ENCODE results near the gene PSME3IP1.

DNA sequence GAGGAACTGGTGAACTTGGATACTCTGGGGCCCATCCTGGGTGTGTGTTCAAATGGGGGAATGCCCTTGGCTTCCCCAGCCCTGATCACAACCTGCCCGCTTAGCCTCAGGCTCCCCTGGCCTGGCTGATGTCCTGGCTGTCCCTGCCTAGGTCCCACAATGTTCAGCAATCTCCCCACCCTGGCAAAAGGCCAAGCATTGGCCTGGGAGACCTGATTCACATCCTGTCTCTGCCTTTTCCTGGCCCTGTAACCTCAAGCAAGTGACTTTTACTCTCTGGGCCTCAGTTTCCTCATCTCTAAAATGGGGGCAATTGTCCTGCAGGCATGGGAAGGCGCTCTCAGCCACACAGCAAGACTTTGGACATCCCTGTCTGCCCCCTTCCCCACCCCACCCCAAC lies 79.1 kb downstream of the PSME3IP1 start:
- no peak for TF ChIP-seq ZBTB7A (IDR thresholded peaks at IDR 0.05; ENCODE audit: borderline replicate concordance, control insufficient read depth, low read depth, low read length)
- TF ChIP-seq NR3C1 (CRISPR knock-in tag; IDR thresholded peaks at IDR 0.05): no peak
- TF ChIP-seq TARDBP (IDR thresholded peaks at IDR 0.05): no peak
- TF ChIP-seq NR2C2 (CRISPR knock-in tag; IDR thresholded peaks at IDR 0.05): no peak
- no peak for TF ChIP-seq NR2C2 (tag; IDR thresholded peaks at IDR 0.05)
- TF ChIP-seq, protein P1, sequence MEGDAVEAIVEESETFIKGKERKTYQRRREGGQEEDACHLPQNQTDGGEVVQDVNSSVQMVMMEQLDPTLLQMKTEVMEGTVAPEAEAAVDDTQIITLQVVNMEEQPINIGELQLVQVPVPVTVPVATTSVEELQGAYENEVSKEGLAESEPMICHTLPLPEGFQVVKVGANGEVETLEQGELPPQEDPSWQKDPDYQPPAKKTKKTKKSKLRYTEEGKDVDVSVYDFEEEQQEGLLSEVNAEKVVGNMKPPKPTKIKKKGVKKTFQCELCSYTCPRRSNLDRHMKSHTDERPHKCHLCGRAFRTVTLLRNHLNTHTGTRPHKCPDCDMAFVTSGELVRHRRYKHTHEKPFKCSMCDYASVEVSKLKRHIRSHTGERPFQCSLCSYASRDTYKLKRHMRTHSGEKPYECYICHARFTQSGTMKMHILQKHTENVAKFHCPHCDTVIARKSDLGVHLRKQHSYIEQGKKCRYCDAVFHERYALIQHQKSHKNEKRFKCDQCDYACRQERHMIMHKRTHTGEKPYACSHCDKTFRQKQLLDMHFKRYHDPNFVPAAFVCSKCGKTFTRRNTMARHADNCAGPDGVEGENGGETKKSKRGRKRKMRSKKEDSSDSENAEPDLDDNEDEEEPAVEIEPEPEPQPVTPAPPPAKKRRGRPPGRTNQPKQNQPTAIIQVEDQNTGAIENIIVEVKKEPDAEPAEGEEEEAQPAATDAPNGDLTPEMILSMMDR (IDR thresholded peaks at IDR 0.05 in 2 of 3, conservative IDR thresholded peaks at IDR 0.05 in 1 of 3; ENCODE audit: insufficient read depth in 2 of 3, low read depth in 1 of 3, low read length in 3 of 3): no peak
- no peak for TF ChIP-seq MTA2 (IDR thresholded peaks at IDR 0.05; ENCODE audit: low read depth)
- TF ChIP-seq, protein P2, sequence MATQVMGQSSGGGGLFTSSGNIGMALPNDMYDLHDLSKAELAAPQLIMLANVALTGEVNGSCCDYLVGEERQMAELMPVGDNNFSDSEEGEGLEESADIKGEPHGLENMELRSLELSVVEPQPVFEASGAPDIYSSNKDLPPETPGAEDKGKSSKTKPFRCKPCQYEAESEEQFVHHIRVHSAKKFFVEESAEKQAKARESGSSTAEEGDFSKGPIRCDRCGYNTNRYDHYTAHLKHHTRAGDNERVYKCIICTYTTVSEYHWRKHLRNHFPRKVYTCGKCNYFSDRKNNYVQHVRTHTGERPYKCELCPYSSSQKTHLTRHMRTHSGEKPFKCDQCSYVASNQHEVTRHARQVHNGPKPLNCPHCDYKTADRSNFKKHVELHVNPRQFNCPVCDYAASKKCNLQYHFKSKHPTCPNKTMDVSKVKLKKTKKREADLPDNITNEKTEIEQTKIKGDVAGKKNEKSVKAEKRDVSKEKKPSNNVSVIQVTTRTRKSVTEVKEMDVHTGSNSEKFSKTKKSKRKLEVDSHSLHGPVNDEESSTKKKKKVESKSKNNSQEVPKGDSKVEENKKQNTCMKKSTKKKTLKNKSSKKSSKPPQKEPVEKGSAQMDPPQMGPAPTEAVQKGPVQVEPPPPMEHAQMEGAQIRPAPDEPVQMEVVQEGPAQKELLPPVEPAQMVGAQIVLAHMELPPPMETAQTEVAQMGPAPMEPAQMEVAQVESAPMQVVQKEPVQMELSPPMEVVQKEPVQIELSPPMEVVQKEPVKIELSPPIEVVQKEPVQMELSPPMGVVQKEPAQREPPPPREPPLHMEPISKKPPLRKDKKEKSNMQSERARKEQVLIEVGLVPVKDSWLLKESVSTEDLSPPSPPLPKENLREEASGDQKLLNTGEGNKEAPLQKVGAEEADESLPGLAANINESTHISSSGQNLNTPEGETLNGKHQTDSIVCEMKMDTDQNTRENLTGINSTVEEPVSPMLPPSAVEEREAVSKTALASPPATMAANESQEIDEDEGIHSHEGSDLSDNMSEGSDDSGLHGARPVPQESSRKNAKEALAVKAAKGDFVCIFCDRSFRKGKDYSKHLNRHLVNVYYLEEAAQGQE (IDR thresholded peaks at IDR 0.05; ENCODE audit: borderline replicate concordance): no peak
- TF ChIP-seq, protein P2 (CRISPR knock-in tag; IDR thresholded peaks at IDR 0.05; ENCODE audit: low read depth): no peak
- no peak for TF ChIP-seq FOSL1 (tag; conservative IDR thresholded peaks at IDR 0.05)
- TF ChIP-seq, protein P3, sequence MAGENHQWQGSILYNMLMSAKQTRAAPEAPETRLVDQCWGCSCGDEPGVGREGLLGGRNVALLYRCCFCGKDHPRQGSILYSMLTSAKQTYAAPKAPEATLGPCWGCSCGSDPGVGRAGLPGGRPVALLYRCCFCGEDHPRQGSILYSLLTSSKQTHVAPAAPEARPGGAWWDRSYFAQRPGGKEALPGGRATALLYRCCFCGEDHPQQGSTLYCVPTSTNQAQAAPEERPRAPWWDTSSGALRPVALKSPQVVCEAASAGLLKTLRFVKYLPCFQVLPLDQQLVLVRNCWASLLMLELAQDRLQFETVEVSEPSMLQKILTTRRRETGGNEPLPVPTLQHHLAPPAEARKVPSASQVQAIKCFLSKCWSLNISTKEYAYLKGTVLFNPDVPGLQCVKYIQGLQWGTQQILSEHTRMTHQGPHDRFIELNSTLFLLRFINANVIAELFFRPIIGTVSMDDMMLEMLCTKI (IDR thresholded peaks at IDR 0.05; ENCODE audit: partially characterized antibody): no peak
- TF ChIP-seq PML (IDR thresholded peaks at IDR 0.05; ENCODE audit: low read length): no peak
- no peak for TF ChIP-seq ZNF282 (CRISPR knock-in tag; IDR thresholded peaks at IDR 0.05)
- no peak for TF ChIP-seq CREB1 (IDR thresholded peaks at IDR 0.05)
- TF ChIP-seq CREB1 (CRISPR knock-in tag; IDR thresholded peaks at IDR 0.05): no peak
- no peak for TF ChIP-seq MXI1 (IDR thresholded peaks at IDR 0.05; ENCODE audit: low read depth, low read length)

Measured in K562 (cell line).